Breast epithelium (tissue), 3 donors: ENCODE measurements around the gene COA4.

Experiments
- CTCF ChIP-seq, 3 donors: fragments of 450-650 bp; IDR thresholded peaks; one replicate each; pipeline ENCODE4 v1.5.1; 2016 to 2017; ENCODE audit warnings: antibody characterized with exemption in 3 of 3, mild to moderate bottlenecking in 3 of 3, moderate library complexity in 3 of 3
- POLR2A ChIP-seq: fragments of 450-650 bp; IDR thresholded peaks from one replicate; pipeline ENCODE4 v1.6.1; 2016; ENCODE audit warnings: antibody characterized with exemption, mild to moderate bottlenecking, moderate library complexity
- POLR2AphosphoS5 ChIP-seq, 3 donors: sonication (generic); formaldehyde crosslinking; IDR thresholded peaks; one replicate each; pipeline ENCODE4 v1.6.1; 2017; ENCODE audit warnings: antibody characterized with exemption in 3 of 3

GRCh38 chr11:73921180-73921579, 44.5 kb upstream of the COA4 start:
- TF ChIP-seq CTCF (IDR thresholded peaks at IDR 0.05), result no peak
- TF ChIP-seq POLR2A, result no peak
- no peak for TF ChIP-seq POLR2AphosphoS5 (IDR thresholded peaks at IDR 0.05)
